Middle frontal gyrus (tissue), 1 donor: Measurements from ENCODE around the gene RTP4.

ENCODE experiments used
- DNase-seq: peaks from one replicate; pipeline ENCODE4 v3.0.0-alpha.2; 2015; ENCODE audit warnings: low spot score; ENCODE audit errors: extremely low spot score

Gene RTP4, protein sequence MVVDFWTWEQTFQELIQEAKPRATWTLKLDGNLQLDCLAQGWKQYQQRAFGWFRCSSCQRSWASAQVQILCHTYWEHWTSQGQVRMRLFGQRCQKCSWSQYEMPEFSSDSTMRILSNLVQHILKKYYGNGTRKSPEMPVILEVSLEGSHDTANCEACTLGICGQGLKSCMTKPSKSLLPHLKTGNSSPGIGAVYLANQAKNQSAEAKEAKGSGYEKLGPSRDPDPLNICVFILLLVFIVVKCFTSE

DNA sequence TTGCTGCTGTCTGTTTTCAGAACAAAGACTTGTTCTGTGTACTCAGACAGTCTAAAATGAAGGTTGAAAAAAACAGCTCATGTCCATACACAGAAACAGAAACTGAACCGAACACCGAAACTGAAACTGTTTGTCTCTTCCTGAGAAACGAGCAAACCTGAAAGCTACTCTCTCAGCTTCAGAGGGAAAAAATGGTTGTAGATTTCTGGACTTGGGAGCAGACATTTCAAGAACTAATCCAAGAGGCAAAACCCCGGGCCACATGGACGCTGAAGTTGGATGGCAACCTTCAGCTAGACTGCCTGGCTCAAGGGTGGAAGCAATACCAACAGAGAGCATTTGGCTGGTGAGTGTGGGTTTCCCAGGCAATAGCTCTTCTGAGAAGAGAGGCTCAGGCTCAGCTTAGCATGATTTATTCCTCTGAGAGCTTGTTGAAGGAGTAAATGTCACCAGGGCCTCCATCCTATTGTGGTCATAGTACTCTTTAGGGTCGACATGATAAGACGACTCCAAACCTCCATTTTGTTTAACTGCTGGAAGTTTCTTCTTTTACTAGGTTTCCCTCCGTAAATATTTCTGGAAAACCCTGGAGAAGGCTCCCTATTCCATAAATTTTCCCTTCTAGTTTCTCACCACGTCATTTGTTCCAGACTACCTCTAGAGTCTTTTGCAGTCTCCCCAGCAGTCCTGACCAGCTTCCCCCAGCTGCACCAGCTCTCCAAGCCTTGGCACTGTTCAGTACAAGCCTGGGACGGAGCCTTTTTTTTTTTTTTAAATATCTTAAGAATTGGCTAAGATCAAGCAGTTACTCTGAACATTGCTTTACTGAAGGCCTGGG is at the start of gene RTP4:
Gene RTP4 (plus strand): TSS at position 135 of the 838 bp plus-strand sequence. CDS start 57 bp downstream, at position 192.
- DNase-seq: peak; percentile 42

DNA sequence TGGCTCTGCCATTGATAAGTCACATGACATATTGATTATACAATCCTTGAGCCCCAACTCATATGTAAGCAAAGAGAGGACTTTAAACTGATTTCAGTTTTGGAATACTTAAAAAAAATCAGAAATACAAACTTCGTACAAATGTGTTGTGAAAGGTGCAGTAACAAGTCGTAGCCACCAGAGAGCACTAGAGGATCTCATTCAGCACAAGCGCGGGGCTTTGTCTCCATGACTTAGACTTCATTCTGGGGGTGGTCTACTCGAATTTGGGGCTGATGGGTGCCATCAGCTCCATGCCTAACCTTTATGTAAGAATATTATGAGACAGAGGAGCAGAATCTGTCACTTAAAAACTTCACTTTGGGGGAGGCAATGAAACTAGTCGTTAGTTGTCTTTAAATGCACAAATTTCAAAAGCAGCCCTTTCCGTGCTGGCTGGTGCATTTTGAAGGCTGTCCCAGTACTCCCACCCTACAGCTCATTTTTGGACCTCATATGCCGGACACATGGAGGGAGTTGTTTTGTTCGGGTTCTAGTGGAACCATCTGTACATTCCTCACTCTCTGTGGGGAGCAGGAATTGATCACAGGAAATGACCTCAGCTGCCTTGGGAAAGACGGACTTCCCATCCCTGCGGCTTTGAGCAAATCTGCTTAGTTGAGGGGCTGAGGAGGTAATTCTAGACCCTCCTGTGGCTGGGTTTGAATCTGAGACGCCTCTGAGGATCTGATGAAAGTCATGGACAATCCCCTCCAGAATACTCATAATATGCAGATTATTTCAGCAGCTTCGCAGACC is 49.2 kb upstream of the RTP4 start:
- DNase-seq: peak; percentile 43

DNA sequence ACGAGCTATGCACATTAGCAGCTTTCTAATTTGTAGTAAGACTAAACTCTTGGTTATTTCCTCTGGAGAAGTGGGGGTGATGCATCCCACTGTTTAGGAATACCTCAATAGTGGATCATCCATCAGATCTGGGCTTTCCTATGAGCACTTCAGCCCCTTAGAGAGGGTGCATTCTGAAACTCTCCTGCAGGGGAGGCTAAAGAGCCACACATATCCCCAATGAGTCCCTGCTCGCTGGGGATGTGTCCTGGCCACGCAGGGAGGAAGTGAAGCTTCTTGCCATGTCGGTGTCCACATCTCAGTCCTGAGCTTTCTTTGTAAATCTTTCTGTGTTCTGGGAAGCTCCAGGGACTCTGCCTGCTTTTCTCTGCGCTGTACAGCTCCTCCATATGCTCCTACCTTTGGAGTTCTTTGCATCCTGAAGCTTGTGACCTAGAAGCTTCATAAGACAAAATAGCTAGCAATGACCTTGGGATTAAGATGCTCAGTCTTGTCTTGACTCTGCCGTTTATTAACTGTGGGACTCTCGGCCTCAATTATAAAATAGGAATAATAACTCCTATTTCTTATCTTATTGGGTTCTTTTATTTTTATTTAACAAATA is 48.4 kb upstream of the RTP4 start:
- peak; percentile 44 for DNase-seq

DNA sequence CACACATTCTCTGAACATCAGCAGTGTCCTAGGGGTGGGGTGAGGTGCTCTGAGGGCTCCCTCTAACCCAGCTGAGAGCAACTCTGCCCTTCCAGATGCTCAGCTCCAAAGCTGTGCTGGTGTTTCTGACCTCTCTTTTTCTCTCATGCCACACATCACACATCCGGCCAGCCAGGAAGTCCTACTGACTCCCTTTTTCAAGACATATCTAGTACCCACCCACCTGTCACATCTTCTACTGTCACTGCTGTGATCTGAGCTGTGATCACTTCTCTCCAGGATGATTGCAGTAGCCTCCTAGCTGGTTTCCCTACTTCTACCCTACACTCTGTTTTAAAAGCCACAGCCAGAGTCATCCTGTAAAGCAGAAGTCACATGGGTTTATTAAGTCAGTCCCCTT is 46.4 kb upstream of the RTP4 start:
- DNase-seq: no peak

DNA sequence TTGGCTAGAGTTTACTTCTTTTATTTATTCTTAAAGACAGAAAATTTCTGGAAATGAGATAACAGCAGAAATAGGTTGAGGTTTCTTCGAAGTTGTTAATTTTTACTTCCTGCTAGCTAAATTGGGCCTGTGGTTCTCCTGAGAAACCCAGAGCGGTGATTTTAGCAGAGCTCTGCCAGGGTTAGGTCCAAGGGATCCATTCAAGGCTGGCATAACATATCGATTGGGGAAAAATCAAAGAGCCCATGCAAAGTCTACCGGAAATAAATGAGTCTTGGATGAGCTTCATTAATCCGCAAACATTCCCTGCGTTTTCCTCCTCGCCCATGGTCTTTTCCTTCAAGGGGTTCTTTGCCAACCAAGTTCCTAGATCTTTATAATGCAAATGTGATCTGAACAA is 45.9 kb upstream of the RTP4 start:
- no peak for DNase-seq

DNA sequence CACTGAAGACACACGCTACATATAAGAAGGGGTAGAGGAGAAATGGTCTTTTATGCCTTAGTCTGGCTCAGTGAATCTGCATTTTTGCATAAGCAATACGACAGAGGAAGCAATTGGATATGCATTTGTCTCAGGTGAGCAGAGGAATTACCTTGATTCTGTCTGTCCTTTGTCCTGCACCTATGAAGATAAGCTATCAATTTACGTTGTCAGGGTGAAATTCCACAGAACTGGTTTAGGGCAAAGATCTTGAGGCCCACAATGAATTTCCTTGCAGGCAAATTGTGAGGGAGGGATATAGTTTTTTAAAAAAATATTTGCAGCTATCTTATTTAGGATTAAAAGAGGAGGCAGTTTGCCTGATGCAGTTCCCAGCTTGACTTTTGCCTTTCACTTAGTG is 45.1 kb upstream of the RTP4 start:
- DNase-seq: no peak

DNA sequence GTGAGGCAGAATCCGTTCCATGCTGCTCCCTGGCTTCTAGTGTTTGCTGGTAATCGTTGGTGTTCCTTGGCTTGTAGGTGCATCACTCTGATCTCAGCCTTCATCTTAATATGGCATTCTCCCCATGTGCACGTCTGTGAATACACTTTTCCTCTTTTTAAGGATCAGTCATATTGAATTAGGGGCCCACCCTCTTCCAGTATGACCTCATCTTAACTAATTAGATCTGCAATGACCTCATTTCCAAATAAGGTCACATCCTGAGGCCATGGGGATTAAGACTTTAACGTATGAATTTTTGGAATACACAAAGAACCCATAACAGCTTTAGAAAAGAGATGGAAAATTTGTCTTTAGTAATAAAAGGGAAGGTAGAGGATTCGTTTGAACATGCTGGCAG is 42.6 kb upstream of the RTP4 start:
- no peak for DNase-seq

DNA sequence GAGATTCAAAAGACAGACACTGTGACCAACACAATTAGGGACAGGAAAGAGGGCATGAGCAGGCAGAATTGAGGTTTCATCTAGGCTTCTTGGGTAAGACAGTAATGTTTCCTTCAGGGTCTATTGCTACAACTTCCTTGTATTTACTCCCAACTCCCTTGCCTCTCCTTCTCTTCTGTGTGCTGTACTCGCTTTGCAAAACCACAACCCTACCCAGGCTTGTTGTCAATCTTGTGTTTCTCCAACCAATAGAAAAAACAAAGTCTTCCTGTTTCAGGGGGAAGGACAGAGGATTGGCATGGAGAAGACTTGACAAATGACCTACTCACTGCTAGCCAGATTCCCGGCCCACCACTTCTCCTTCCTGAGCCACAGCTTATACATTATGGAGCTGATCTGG is 40.3 kb upstream of the RTP4 start:
- DNase-seq: no peak

DNA sequence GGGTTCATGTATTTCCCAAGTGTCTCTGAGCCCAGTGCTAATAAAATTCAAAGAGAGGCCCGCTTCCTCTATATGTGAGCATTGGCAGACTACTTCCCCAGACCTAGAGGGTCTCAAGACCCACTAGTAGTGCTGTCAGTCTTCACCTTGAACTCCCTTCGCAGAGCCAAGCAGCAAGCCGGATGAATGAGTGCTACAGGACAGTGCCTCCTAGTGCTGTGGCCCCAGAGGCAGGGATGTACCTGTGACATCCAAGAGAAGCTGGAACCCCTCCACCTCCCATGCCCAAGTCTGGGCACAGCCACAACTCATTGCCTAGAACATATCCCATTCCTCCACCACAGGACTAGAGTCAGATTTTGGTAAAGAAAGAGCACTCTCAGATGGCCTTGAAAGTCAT is 39.5 kb upstream of the RTP4 start:
- DNase-seq: no peak

DNA sequence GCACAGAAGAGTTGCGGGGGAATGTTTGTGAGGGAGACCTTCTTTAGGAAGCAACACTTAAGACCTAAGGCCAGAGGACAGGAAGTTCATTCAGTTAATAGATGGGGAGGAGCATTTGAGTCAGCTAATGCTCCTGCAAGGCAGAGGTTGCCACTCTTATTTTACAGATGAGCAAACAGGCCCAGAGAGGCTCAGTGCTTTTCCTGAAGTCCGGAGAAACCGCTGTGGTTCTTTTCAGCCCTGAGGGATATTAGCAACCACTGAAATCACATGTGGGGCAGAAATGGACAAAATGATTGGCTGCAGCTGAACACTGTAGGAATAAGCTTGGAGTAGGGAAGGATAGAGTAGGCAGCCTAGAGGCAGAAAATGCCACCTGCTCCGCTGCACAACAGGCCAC is 33.3 kb upstream of the RTP4 start:
- no peak for DNase-seq

DNA sequence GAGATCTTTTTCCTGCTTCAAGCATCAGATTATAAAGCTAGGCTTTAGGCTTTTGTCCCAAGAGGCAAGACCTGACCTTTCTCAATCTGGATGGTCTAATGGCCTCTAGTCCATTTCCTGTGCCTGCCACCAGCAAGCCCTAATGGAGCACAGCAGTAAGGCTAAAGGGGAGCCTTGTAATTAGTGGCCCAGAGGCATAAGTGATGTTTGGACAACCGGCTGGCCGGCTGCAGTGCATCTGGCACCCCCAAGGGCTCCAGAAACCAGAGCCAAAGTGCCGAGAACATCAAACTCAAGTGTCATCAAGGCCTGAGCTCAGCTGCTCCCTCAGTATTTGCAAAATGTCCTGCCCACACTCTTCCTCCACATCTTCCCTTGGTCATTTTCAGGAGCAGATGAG is 31.9 kb upstream of the RTP4 start:
- no peak for DNase-seq

DNA sequence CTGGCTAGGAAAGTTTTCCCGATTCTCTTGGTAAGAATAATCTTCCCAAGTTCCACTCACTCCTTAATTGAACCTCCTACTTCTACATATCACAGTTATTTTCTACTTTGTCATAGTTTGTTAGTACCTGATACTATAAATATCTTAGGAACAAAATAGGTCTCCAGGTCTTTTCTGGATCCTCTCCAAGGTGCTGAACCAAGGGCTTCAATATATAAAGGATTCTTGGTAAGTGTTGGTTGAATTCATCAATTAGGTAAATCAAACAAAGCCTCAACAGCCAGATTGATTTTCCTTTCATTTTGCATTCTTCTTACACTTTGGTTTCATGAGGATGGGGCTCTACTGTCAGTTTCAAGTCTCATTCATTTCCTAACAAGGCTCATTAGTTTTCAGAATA is 27.6 kb upstream of the RTP4 start:
- no peak for DNase-seq

DNA sequence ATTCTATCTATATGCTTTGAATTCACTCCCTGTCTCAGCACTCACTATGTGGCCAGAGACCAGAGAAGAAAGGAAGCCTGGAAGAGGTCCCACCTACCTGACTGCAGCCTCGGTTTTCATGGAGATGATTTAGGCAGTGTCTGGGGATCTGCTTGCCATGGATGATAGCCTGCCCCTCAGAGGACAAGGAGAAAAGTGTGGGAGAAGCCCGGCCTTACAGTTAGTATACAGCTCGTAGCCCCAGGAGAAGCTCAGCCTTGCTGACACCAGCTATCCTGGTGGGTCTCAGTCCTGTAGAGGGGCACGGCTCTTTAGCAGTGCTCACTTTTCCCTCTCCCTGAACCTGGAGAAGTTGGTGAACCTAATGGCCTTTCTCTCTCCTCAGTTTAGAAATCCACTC is 25.9 kb upstream of the RTP4 start:
- no peak for DNase-seq

DNA sequence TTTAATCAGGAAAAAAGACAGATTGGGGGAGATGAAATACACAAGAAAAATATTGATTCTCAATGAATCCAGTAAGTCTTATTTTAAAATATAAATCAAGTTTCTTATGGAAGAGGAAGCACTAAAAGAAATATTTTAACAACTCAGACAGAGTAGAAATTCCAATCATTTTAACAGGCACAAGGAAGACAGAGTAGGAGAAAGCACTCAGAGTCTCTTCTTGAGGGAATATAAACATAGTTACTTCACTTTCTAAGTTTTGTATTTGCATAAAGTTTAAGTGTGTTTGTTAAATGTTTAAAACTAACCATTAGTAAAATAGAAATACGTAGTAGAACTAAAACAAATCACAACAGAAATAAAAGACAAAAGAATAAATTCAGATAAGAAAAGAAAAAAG is 24.5 kb upstream of the RTP4 start:
- DNase-seq: no peak

DNA sequence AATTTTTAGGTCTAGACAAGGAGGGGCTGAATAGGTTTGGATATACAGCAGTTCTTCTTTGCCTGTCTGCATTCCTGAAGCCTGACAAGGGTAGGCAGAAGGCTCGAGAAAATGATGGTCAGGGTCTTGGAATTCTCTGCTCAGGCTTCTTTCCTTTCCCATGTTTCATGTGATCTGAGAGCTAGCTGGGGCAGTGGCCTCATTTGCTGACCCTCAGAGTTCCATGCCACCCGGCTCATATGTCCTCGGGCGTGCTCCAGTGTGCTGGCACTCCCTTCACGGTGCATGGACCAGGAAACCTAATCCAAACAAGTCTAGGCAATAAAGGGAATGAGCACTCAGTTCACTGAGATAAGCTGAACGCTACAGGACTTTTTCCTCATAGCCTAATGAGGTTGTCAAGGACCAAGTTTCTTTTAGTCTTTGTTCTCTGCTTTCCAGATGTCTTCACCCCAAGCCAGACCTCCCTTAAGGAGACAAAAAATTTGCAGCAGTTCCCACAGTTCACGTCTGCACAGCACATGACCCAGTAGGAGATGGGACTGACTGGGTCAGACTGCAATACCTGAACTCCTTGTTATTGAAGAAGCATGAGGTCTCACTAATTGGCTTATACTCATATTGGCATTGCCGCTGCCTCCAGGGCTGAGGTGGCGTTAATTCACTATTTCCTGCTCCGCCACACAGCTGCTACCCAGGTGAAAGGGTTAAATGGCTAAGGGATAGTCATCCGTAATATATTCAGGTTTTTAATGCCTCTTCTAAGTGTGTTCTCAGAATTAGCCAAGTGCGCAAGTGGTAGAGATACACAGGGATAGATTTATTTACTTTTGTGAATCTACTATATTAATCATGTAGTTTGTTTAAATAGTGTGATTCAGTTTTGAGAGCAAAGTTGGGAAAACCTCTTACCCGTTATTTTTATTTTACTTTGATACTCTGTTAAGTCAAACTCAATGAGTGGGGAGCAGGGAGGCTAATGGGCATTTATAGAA is 15.3 kb upstream of the RTP4 start:
- no peak for DNase-seq

DNA sequence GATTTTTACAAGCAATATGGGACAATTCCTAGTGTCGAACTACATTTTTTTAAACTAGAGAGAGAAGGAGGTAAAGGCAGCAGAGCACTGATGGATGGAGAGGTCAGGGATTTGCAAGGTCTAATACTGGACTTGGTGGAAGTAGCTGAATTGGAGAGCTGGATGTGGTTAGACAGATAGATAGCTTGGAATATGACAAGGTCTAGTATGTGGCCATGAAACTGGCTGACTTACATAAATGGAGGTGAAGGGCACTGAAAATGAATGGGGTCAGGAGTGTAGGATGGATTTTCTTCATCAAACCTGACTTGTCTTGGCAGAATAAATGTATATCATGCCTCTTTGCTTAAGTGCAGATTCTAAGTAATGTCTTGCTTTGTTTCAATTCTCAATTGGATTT is 10.1 kb upstream of the RTP4 start:
- DNase-seq: no peak

DNA sequence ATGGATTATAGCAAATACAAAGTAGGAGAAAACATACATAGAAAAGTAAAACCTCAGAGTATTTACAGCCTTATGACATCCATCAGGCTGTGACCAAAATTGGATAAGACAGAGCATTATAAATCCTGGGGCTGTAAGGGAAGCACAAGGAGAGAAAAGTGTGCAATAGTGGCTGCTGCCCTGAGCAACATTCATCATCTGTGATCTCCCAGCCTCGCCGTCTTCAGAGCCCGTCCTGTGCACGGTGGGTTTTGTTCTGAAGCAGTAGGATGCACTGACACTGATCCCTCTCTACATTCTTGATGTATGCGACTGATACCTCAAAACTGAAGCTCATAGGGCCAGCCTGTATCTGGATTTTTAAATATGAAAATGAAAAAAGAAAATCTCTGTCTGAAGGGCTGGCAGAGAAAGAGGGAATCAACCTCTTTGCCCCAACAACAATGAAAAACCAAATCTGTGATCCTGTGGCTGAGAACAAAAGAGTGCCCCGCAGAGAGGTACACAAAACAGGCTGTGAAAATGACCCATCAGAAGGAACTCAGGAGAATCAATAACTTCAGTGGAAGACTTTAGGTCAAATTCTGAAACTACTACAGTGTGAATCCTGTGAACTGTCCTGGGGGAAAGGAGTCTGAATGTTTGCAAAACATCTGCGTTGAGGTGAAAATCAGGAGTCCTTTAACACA is 8.2 kb upstream of the RTP4 start:
- DNase-seq: no peak

DNA sequence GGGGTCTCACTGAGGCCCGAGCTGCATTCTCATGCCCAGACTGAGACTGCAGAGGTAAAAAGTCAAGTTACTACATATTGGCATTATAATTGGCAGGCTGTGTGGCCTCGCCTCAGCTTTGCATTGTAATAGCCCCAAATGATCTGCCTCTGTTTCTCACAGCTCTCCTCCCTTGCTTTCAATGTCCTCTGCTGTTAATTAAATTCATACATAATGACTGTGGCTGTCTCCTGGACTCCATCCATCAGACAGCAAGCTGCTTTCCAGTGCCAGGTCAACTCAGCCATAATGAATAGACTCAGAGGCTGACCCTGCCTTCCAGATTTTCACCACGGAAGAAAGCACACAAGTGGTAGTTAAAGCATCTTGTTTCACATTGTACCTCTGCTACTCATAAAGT is 7.6 kb upstream of the RTP4 start:
- no peak for DNase-seq

DNA sequence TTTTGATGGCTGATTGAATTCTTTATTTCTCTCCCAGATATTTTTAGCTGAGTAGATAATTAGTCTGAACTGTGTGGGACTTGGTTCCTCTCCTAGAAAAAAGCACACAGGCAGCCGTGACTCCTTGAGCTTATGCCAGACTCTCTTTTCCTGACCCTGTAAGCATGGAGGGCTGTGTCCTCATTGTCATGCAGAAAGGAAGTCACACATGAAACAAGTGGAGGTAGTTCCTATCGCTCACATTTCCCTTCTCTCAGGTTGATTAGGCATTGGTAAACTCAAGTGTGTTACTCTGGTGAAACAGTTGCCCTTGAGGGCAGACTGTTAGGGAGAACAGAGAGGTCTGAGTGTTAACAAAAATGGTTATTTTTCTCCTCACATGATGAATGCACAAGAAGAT is 6.3 kb upstream of the RTP4 start:
- no peak for DNase-seq

DNA sequence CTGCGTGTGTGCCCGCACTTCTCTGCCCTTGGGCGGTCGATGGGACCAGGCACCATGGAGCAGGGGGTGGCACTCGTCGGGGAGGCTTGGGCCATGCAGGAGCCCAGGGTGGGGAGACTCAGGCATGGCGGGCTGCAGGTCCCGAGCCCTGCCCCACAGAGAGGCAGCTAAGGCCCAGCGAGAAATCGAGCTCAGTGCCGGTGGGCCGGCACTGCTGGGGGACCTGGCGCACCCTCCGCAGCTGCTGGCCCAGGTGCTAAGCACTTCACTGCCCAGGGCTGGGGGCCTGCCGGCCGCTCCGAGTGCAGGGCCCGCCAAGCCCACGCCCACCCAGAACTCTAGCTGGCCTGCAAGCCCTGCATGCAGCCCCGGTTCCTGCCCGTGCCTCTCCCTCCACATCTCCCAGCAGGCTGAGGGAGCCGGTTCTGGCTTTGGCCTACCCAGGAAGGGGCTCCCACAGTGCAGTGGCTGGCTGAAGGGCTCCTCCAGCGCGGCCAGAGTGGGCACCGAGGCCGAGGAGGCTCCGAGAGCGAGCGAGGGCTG is 553 bp upstream of the RTP4 start:
- DNase-seq: no peak
